Measurements from ENCODE around the gene PARK7. TPM values are rescaled to one million over a fixed set of nuclear protein-coding genes. Genes with fewer than 3 reads are reported as not detected.

Gene PARK7
- total RNA-seq, 1 experiment from 2014 or later, result 370 TPM

DNA sequence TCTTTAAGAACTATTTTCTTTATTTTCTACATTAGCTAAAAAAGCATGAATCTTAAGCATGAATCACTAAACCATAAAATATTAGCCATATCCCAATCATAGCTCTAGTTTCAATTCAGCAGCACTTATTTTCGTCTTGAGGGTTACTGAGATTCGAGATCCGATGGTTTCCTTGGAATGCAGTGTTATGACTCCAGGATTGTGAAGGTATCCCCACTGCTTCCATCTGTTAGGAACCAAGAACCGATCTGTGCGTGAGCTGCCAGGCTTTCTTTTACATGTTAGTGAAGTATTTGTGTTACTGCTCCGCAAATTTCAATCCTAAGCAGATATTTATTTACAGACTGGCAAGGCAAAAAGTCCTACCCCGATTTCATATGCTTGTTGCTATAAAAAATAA, 39.7 kb upstream of the PARK7 start:
- H3K4me2 ChIP-seq (ENCODE audit: low read length), result no peak overlapping the region
- H3K9me3 ChIP-seq (ENCODE audit: control insufficient read depth in 1 of 2, insufficient read depth in 1 of 2, low read depth in 1 of 2, low read length in 2 of 2), result no peaks in the 10 kb centered on the region
- CTCF ChIA-PET, result no interaction called here
- no peak for DNase-seq (ENCODE audit: low read depth, low spot score)
- intact Hi-C loops (cut with micrococcal nuclease), result no loop called here
- H3K79me2 ChIP-seq (ENCODE audit: insufficient read depth, low read length), result no peaks in the 10 kb centered on the region
- no peak overlapping the region for H3K4me3 ChIP-seq (replicated peaks in 1 of 2; ENCODE audit: low read depth in 1 of 2, low read length in 2 of 2)
- H3K36me3 ChIP-seq (ENCODE audit: control insufficient read depth in 1 of 2, insufficient read depth in 2 of 2, low read length in 2 of 2), result no peaks in the 10 kb centered on the region
- no peaks in the 10 kb centered on the region for H4K20me1 ChIP-seq (ENCODE audit: insufficient read depth)
- POLR2A ChIA-PET, result interaction anchor here (1.2 kb wide), 1 partner anchor 40 kb away, joined by 4 read pairs; the partner anchor contains the start of gene PARK7
- no peak overlapping the region for H3K27ac ChIP-seq (ENCODE audit: low read depth, low read length)
- no peaks in the 10 kb centered on the region for H3K9me2 ChIP-seq (ENCODE audit: insufficient read depth)
- H3K9ac ChIP-seq (ENCODE audit: low read length), result no peak overlapping the region
- TF ChIP-seq POLR2AphosphoS5 (IDR thresholded peaks at IDR 0.05; ENCODE audit: low read depth, low read length) (no peak), EZH2phosphoT487 (IDR thresholded peaks at IDR 0.05; ENCODE audit: borderline replicate concordance) (no peak), JUND (IDR thresholded peaks at IDR 0.05) (no peak), SIN3A (IDR thresholded peaks at IDR 0.05; ENCODE audit: low read depth) (no peak), SP1 (IDR thresholded peaks at IDR 0.05; ENCODE audit: low read depth) (no peak), FOSL1 (IDR thresholded peaks at IDR 0.05; ENCODE audit: low read depth) (no peak), RAD21 (IDR thresholded peaks at IDR 0.05; ENCODE audit: low read depth) (no peak), YY1 (IDR thresholded peaks at IDR 0.05; ENCODE audit: extremely low read depth, insufficient replicate concordance, low read depth, low read length) (no peak), ELF1 (IDR thresholded peaks at IDR 0.05; ENCODE audit: borderline replicate concordance, low read depth) (no peak), TCF7L2 (IDR thresholded peaks at IDR 0.05; ENCODE audit: borderline replicate concordance, extremely low read depth, insufficient read depth, insufficient read length) (no peak), CEBPB (IDR thresholded peaks at IDR 0.05; ENCODE audit: low read depth) (no peak), EZH2 (IDR thresholded peaks at IDR 0.05) (no peak), ZFX (IDR thresholded peaks at IDR 0.05) (no peak), ZNF274 (IDR thresholded peaks at IDR 0.05; ENCODE audit: low read depth, low read length) (no peak), CBX3 (IDR thresholded peaks at IDR 0.05; ENCODE audit: low read depth) (no peak)
- TF ChIP-seq, protein P1, sequence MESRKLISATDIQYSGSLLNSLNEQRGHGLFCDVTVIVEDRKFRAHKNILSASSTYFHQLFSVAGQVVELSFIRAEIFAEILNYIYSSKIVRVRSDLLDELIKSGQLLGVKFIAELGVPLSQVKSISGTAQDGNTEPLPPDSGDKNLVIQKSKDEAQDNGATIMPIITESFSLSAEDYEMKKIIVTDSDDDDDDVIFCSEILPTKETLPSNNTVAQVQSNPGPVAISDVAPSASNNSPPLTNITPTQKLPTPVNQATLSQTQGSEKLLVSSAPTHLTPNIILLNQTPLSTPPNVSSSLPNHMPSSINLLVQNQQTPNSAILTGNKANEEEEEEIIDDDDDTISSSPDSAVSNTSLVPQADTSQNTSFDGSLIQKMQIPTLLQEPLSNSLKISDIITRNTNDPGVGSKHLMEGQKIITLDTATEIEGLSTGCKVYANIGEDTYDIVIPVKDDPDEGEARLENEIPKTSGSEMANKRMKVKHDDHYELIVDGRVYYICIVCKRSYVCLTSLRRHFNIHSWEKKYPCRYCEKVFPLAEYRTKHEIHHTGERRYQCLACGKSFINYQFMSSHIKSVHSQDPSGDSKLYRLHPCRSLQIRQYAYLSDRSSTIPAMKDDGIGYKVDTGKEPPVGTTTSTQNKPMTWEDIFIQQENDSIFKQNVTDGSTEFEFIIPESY (IDR thresholded peaks at IDR 0.05; ENCODE audit: extremely low read depth, insufficient replicate concordance, low read length), result no peak
- TF ChIP-seq, protein P2, sequence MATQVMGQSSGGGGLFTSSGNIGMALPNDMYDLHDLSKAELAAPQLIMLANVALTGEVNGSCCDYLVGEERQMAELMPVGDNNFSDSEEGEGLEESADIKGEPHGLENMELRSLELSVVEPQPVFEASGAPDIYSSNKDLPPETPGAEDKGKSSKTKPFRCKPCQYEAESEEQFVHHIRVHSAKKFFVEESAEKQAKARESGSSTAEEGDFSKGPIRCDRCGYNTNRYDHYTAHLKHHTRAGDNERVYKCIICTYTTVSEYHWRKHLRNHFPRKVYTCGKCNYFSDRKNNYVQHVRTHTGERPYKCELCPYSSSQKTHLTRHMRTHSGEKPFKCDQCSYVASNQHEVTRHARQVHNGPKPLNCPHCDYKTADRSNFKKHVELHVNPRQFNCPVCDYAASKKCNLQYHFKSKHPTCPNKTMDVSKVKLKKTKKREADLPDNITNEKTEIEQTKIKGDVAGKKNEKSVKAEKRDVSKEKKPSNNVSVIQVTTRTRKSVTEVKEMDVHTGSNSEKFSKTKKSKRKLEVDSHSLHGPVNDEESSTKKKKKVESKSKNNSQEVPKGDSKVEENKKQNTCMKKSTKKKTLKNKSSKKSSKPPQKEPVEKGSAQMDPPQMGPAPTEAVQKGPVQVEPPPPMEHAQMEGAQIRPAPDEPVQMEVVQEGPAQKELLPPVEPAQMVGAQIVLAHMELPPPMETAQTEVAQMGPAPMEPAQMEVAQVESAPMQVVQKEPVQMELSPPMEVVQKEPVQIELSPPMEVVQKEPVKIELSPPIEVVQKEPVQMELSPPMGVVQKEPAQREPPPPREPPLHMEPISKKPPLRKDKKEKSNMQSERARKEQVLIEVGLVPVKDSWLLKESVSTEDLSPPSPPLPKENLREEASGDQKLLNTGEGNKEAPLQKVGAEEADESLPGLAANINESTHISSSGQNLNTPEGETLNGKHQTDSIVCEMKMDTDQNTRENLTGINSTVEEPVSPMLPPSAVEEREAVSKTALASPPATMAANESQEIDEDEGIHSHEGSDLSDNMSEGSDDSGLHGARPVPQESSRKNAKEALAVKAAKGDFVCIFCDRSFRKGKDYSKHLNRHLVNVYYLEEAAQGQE (IDR thresholded peaks at IDR 0.05; ENCODE audit: low read depth), result no peak
- TF ChIP-seq, protein P3, sequence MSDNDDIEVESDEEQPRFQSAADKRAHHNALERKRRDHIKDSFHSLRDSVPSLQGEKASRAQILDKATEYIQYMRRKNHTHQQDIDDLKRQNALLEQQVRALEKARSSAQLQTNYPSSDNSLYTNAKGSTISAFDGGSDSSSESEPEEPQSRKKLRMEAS (IDR thresholded peaks at IDR 0.05), result no peak
- H3K27me3 ChIP-seq (ENCODE audit: insufficient read depth, low read length), result no peaks in the 10 kb centered on the region
- ATAC-seq, result no peak
- BruUV-seq (replicated peaks), result no TSS peak
- RAD21 ChIA-PET (ENCODE audit: low non-redundant PET in 1 of 2, low total read pairs in 2 of 2, uncharacterized antibody in 2 of 2, unreplicated experiment in 2 of 2), result no interaction called here
- peaks cover 0 to 7% of the 10 kb centered on the region in 2 experiments; a peak in 2 of 4 replicates for H3K4me1 ChIP-seq (ENCODE audit: control insufficient read depth in 1 of 2, insufficient read depth in 2 of 2, low read length in 2 of 2)
- no peak overlapping the region for H2AFZ ChIP-seq (ENCODE audit: low read depth, low read length, poor library complexity, severe bottlenecking)
